Thoracic aorta (tissue), 2 donors: ENCODE results near the gene ERC1. TPM values are rescaled to one million over a fixed set of nuclear protein-coding genes. Genes with fewer than 3 reads are reported as not detected.

Experiments
- ATAC-seq: fragments of 150-250 bp; one replicate; pipeline ENCODE4 v1.8.0; 2017; ENCODE audit warnings: low read depth; ENCODE audit not compliant: insufficient number of reproducible peaks, low FRiP score
- DNase-seq: peaks from one replicate; pipeline ENCODE4 v3.0.0-alpha.2; 2020; ENCODE audit warnings: low spot score
- H3K27ac ChIP-seq, 2 donors: fragments of 200-600 bp; sonication (generic); 1 replicate in 1 of 2; 2 replicates in 1 of 2; pipeline ENCODE4 v1.5.1; 2016; ENCODE audit warnings: mild to moderate bottlenecking in 2 of 2, moderate library complexity in 2 of 2
- H3K27me3 ChIP-seq: fragments of 200-600 bp; sonication (generic); replicated peaks from 2 replicates; pipeline ENCODE4 v1.6.0; 2016; ENCODE audit warnings: mild to moderate bottlenecking; ENCODE audit not compliant: insufficient read depth
- H3K36me3 ChIP-seq: fragments of 200-600 bp; sonication (generic); one replicate; pipeline ENCODE4 v1.5.1; 2016
- H3K4me1 ChIP-seq, 2 donors: fragments of 200-600 bp; sonication (generic); 1 replicate in 1 of 2; 2 replicates in 1 of 2; pipeline versions ENCODE4 v1.5.1 to v1.6.0; 2016; ENCODE audit warnings: low read depth in 2 of 2, mild to moderate bottlenecking in 1 of 2; ENCODE audit not compliant: control insufficient read depth in 1 of 2
- H3K4me3 ChIP-seq: fragments of 200-600 bp; sonication (generic); 2 replicates; pipeline ENCODE4 v1.5.1; 2016; ENCODE audit warnings: mild to moderate bottlenecking
- H3K9me3 ChIP-seq: fragments of 200-600 bp; sonication (generic); 2 replicates; pipeline ENCODE4 v1.5.1; 2016
- total RNA-seq, 2 donors: library from RNA; depleted of rRNA; stranded (reverse); fragments of >200 nt; gene quantifications; one replicate each; pipeline versions ENCODE4 v1.1.0 to v1.2.3, GENCODE V29; 2016
- TF ChIP-seq, protein P1 (sequence below): fragments of 200-600 bp; sonication (generic); IDR thresholded peaks from one replicate; pipeline ENCODE4 v1.5.1; 2019; ENCODE audit warnings: antibody characterized with exemption

The ERC1 gene
- total RNA-seq, 2 donors from 2014 or later, result 45.8 to 80.0 TPM

GRCh38 chr12:1395421-1395955, 404.5 kb downstream of the ERC1 start:
- no peak overlapping the region for H3K4me3 ChIP-seq
- TF ChIP-seq, protein P1, sequence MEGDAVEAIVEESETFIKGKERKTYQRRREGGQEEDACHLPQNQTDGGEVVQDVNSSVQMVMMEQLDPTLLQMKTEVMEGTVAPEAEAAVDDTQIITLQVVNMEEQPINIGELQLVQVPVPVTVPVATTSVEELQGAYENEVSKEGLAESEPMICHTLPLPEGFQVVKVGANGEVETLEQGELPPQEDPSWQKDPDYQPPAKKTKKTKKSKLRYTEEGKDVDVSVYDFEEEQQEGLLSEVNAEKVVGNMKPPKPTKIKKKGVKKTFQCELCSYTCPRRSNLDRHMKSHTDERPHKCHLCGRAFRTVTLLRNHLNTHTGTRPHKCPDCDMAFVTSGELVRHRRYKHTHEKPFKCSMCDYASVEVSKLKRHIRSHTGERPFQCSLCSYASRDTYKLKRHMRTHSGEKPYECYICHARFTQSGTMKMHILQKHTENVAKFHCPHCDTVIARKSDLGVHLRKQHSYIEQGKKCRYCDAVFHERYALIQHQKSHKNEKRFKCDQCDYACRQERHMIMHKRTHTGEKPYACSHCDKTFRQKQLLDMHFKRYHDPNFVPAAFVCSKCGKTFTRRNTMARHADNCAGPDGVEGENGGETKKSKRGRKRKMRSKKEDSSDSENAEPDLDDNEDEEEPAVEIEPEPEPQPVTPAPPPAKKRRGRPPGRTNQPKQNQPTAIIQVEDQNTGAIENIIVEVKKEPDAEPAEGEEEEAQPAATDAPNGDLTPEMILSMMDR, result no peak
- H3K9me3 ChIP-seq, result peaks cover 10% of the 10 kb centered on the region
- no peaks in the 10 kb centered on the region for H3K4me1 ChIP-seq
- H3K36me3 ChIP-seq, result no peaks in the 10 kb centered on the region
- DNase-seq (no peak), ATAC-seq (no peak)
- no peak overlapping the region for H3K27ac ChIP-seq
- no peaks in the 10 kb centered on the region for H3K27me3 ChIP-seq

- Histone ChIP-seq H3K9me3 (no peaks in the 10 kb centered on the region), H3K36me3 (no peaks in the 10 kb centered on the region), H3K27ac (no peak overlapping the region), H3K4me3 (no peak overlapping the region), H3K4me1 (no peaks in the 10 kb centered on the region), H3K27me3 (no peaks in the 10 kb centered on the region)
- TF ChIP-seq, protein P1, result no peak
- ATAC-seq (no peak), DNase-seq (no peak)
These were observed 407.6 kb downstream of the ERC1 start for GRCh38 chr12:1398673-1399072.

DNA sequence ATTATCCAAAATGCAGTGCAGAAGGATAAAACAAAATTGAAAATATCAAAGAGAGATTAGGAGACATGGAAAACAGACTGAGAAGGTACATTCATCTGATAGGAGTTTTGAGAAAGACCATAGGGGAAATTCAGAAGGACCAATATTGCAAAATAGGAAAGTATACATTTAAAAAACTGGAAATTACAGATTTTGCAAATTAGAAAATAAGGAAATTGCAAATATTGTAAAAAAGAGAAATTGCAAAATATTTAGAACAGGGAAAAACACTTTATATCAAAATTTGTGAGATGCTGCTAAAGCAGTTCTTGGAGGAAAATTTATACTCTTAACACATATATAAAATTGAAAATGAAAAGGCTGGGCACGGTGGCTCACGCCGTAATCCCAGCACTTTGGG, 410.9 kb downstream of the ERC1 start:
- ATAC-seq (no peak), DNase-seq (no peak)
- TF ChIP-seq, protein P1, result no peak
- Histone ChIP-seq H3K27me3 (no peaks in the 10 kb centered on the region), H3K4me1 (no peaks in the 10 kb centered on the region), H3K36me3 (no peaks in the 10 kb centered on the region), H3K4me3 (no peak overlapping the region), H3K9me3 (no peaks in the 10 kb centered on the region), H3K27ac (no peak overlapping the region)

DNA sequence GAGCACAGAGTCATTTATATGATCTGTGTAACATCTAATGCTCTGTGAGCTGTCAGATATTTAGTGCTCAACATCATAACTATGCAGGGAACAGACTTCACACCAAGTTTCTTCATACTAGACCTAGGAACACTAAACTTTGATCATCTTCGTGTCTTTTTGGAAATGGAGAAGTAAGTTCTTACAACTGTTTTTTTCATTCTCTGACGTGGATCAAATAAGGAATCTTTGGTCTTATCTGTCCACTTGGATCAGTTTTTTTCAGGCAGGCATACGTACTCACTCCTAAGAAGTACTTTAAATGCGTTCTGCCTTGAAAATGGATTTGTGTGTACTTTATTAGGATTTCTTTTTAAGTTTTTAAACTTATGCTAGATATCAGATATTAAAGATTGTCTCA, 412.4 kb downstream of the ERC1 start:
- H3K4me3 ChIP-seq, result no peak overlapping the region
- ATAC-seq (no peak), DNase-seq (no peak)
- no peaks in the 10 kb centered on the region for H3K9me3 ChIP-seq
- no peaks in the 10 kb centered on the region for H3K27me3 ChIP-seq
- no peak overlapping the region for H3K27ac ChIP-seq
- H3K4me1 ChIP-seq, result no peaks in the 10 kb centered on the region
- no peaks in the 10 kb centered on the region for H3K36me3 ChIP-seq
- TF ChIP-seq, protein P1, result no peak

GRCh38 chr12:1405619-1406018, 414.6 kb downstream of the ERC1 start:
- Histone ChIP-seq H3K4me1 (no peaks in the 10 kb centered on the region), H3K36me3 (no peaks in the 10 kb centered on the region), H3K27ac (no peak overlapping the region), H3K4me3 (no peak overlapping the region), H3K9me3 (no peaks in the 10 kb centered on the region), H3K27me3 (no peaks in the 10 kb centered on the region)
- TF ChIP-seq, protein P1, result no peak
- ATAC-seq, result no peak
- DNase-seq, result no peak
